Measurements from ENCODE around the gene CYP27B1. TPM values are rescaled to one million over a fixed set of nuclear protein-coding genes. Genes with fewer than 3 reads are reported as not detected.

The CYP27B1 gene
- total and polyA plus RNA-seq, 2 experiments from 2014 or later, result 1.1 to 2.7 TPM

- H3K36me3 ChIP-seq (ENCODE audit: insufficient read depth), result no peaks in the 10 kb centered on the region; the same call in 1 of the 2 replicates
- peaks cover 71% of the 10 kb centered on the region for H3K27me3 ChIP-seq (ENCODE audit: insufficient read depth)
- no peaks in the 10 kb centered on the region for H3K9me2 ChIP-seq (ENCODE audit: insufficient read depth)
- H3K27ac ChIP-seq (ENCODE audit: low read depth), result no peak overlapping the region
- no peak for TF ChIP-seq JUNB (IDR thresholded peaks at IDR 0.05; ENCODE audit: unreplicated experiment)
- no peak for TF ChIP-seq EZH2phosphoT487 (IDR thresholded peaks at IDR 0.05; ENCODE audit: unreplicated experiment)
- no peak for TF ChIP-seq ZNF462 (CRISPR knock-in tag; IDR thresholded peaks at IDR 0.05)
- TF ChIP-seq CTCF (conservative IDR thresholded peaks at IDR 0.05; ENCODE audit: low read depth in 2 of 2), result no peak
- TF ChIP-seq STAT1 (IDR thresholded peaks at IDR 0.05; ENCODE audit: unreplicated experiment), result no peak
- TF ChIP-seq EZH2 (IDR thresholded peaks at IDR 0.05; ENCODE audit: low read depth, unreplicated experiment), result peak; percentile 84
- TF ChIP-seq ZNF114 (CRISPR knock-in tag; IDR thresholded peaks at IDR 0.05), result no peak
- peak overlapping the region; percentile 97 for H3K4me2 ChIP-seq
- DNase-seq (ENCODE audit: low spot score), result peak; percentile 36
- Mint-ChIP-seq H3K36me3 (ENCODE audit: low read depth) (peaks cover 29% of the 10 kb centered on the region), H3K9me3 (no peaks in the 10 kb centered on the region), H3K27ac (no peak overlapping the region), H3K27me3 (ENCODE audit: insufficient read depth, low read depth, poor library complexity) (peaks cover 46% of the 10 kb centered on the region), H3K4me1 (peaks cover 36% of the 10 kb centered on the region), H3K4me3 (peak overlapping the region; percentile 68)
- peaks cover 11% of the 10 kb centered on the region for H3F3A ChIP-seq (replicated peaks; ENCODE audit: low read depth)
- H2AFZ ChIP-seq, result peak overlapping the region; percentile 95; the same call in 1 of the 2 replicates
- peaks cover 21% of the 10 kb centered on the region; the same call in 1 of the 2 replicates for H3K4me1 ChIP-seq (ENCODE audit: insufficient read depth)
- peak; percentile 15 for ATAC-seq
- 0 out of 2 replicates have a peak, but pooled peaks cover 7% of the 10 kb centered on the region for H4K20me1 ChIP-seq (replicated peaks; ENCODE audit: insufficient read depth)
- H3K79me2 ChIP-seq (replicated peaks; ENCODE audit: insufficient read depth), result no peaks in the 10 kb centered on the region
- peak overlapping the region; percentile 83 for H3K4me3 ChIP-seq
These were observed 997 bp downstream of the CYP27B1 start for GRCh38 chr12:57765698-57766463.
